HCT116 (cell line): ENCODE results near the gene PPP3R1. TPM values are rescaled to one million over a fixed set of nuclear protein-coding genes. Genes with fewer than 3 reads are reported as not detected.

Experiments
- ATAC-seq: fragments of 200-7000 bp; cut with Tn5 transposase; 2 replicates; pipeline ENCODE4 v1.9.1; 2020; ENCODE audit warnings: mild to moderate bottlenecking, moderate library complexity
- BruUV-seq: library from RNA; stranded (reverse); fragments of 400-500 nt; replicated peaks from 2 replicates; lab custom pipeline; 2021; lab: Mats Ljungman, UMichigan
- CTCF ChIA-PET: fragments of 300-600 bp; sonication (Branson Sonifier 250); formaldehyde crosslinking; loops from one replicate; lab custom pipeline; 2021; ENCODE audit warnings: antibody characterized with exemption; lab: Charles Lee
- POLR2A ChIA-PET: fragments of 300-600, 350-600 bp; sonication (Branson Sonifier 250); formaldehyde crosslinking; loops from one replicate; lab custom pipeline; 2021; ENCODE audit warnings: antibody characterized with exemption; lab: Charles Lee
- RAD21 ChIA-PET, 2 experiments: fragments of 300-600 bp; sonication (Branson Sonifier 250); formaldehyde crosslinking; loops; one replicate each; lab custom pipeline; 2023; ENCODE audit warnings: low total read pairs in 2 of 2; ENCODE audit not compliant: uncharacterized antibody in 2 of 2, unreplicated experiment in 2 of 2, low non-redundant PET in 1 of 2; lab: Charles Lee
- DNase-seq: peaks from one replicate; pipeline ENCODE4 v3.0.0-alpha.2; 2010; ENCODE audit warnings: low read depth, low spot score
- H2AFZ ChIP-seq: fragments of 200-600 bp; shearing (Covaris generic), sonication (generic); 2 replicates; pipeline ENCODE4 v1.6.1; 2017; ENCODE audit warnings: low read depth, mixed run types, mixed read lengths, antibody characterized with exemption, low read length; ENCODE audit not compliant: poor library complexity, severe bottlenecking
- H3K27ac ChIP-seq: 2 replicates; pipeline ENCODE4 v1.5.1; 2012; ENCODE audit warnings: low read depth, low read length
- H3K27me3 ChIP-seq: fragments of 200-600 bp; sonication (generic); 2 replicates; pipeline ENCODE4 v1.6.1; 2016; ENCODE audit warnings: mixed run types, low read length, mixed read lengths; ENCODE audit not compliant: insufficient read depth
- H3K36me3 ChIP-seq, 2 experiments: fragments of 200-500 bp in 1 of 2; fragments of 200-600 bp in 1 of 2; sonication (Bioruptor generic) in 1 of 2; sonication (generic) in 1 of 2; 2 replicates each; pipeline versions ENCODE4 v1.5.1 to v1.6.1; 2014 to 2016; ENCODE audit warnings: low read length in 2 of 2, inconsistent platforms in 1 of 2, mixed read lengths in 1 of 2, mixed run types in 1 of 2; ENCODE audit not compliant: insufficient read depth in 2 of 2, control insufficient read depth in 1 of 2
- H3K4me1 ChIP-seq, 2 experiments: fragments of 200-600 bp in 1 of 2; sonication (generic) in 1 of 2; 2 replicates each; pipeline versions ENCODE4 v1.5.1 to v1.6.1; 2012 to 2017; ENCODE audit warnings: low read length in 2 of 2, inconsistent platforms in 1 of 2, mild to moderate bottlenecking in 1 of 2, mixed read lengths in 1 of 2, mixed run types in 1 of 2, moderate library complexity in 1 of 2; ENCODE audit not compliant: insufficient read depth in 2 of 2, control insufficient read depth in 1 of 2
- H3K4me2 ChIP-seq: fragments of 200-600 bp; sonication (generic); 2 replicates; pipeline ENCODE4 v1.6.1; 2017; ENCODE audit warnings: mixed run types, low read length, mixed read lengths
- H3K4me3 ChIP-seq, 2 experiments: fragments of 200-600 bp in 1 of 2; sonication (generic) in 1 of 2; replicated peaks in 1 of 2; 2 replicates each; pipeline ENCODE4 v1.5.1; 2011 to 2016; ENCODE audit warnings: low read length in 2 of 2, control low read depth in 1 of 2, low read depth in 1 of 2, mild to moderate bottlenecking in 1 of 2, mixed read lengths in 1 of 2, mixed run types in 1 of 2
- H3K79me2 ChIP-seq: fragments of 200-600 bp; sonication (generic); 2 replicates; pipeline ENCODE4 v1.6.1; 2017; ENCODE audit warnings: mild to moderate bottlenecking, mixed run types, low read length, moderate library complexity, mixed read lengths; ENCODE audit not compliant: insufficient read depth
- H3K9ac ChIP-seq: fragments of 200-600 bp; sonication (generic); 2 replicates; pipeline ENCODE4 v1.6.1; 2016; ENCODE audit warnings: low read length, mixed read lengths
- H3K9me2 ChIP-seq: fragments of 200-600 bp; sonication (generic), shearing (Covaris generic); 2 replicates; pipeline ENCODE4 v1.6.1; 2017; ENCODE audit warnings: mixed run types, mild to moderate bottlenecking, moderate library complexity; ENCODE audit not compliant: insufficient read depth
- H3K9me3 ChIP-seq, 2 experiments: fragments of 200-500 bp in 1 of 2; fragments of 200-600 bp in 1 of 2; sonication (Bioruptor generic) in 1 of 2; sonication (generic) in 1 of 2; 2 replicates each; pipeline ENCODE4 v1.6.1; 2014 to 2017; ENCODE audit warnings: low read length in 2 of 2, mixed read lengths in 2 of 2, inconsistent platforms in 1 of 2, low read depth in 1 of 2, mild to moderate bottlenecking in 1 of 2, mixed run types in 1 of 2, moderate library complexity in 1 of 2; ENCODE audit not compliant: control insufficient read depth in 1 of 2, insufficient read depth in 1 of 2
- H4K20me1 ChIP-seq: fragments of 200-600 bp; sonication (generic), shearing (Covaris generic); 2 replicates; pipeline ENCODE4 v1.6.1; 2017; ENCODE audit warnings: mixed run types, mild to moderate bottlenecking, moderate library complexity; ENCODE audit not compliant: insufficient read depth
- ATF3 ChIP-seq: IDR thresholded peaks from 2 replicates; pipeline ENCODE4 v1.6.1; 2012
- CBX3 ChIP-seq: IDR thresholded peaks from 2 replicates; pipeline ENCODE4 v1.6.1; 2012; ENCODE audit warnings: low read depth
- CEBPB ChIP-seq: IDR thresholded peaks from 2 replicates; pipeline ENCODE4 v1.6.1; 2012; ENCODE audit warnings: low read depth
- CTCF ChIP-seq, 3 experiments: fragments of 200-600 bp in 1 of 3; sonication (generic) in 1 of 3; IDR thresholded peaks in 2 of 3; conservative IDR thresholded peaks in 1 of 3; 2 replicates each; pipeline ENCODE4 v1.5.1; 2012 to 2017; ENCODE audit warnings: low read depth in 2 of 3, low read length in 2 of 3, antibody characterized with exemption in 1 of 3, borderline replicate concordance in 1 of 3, control low read depth in 1 of 3, mild to moderate bottlenecking in 1 of 3, mixed read lengths in 1 of 3, mixed run types in 1 of 3, moderate library complexity in 1 of 3; ENCODE audit not compliant: insufficient read depth in 1 of 3
- EZH2 ChIP-seq: fragments of 200-600 bp; sonication (generic); IDR thresholded peaks from 2 replicates; pipeline ENCODE4 v1.6.1; 2017; ENCODE audit warnings: antibody characterized with exemption, mixed run types
- FOSL1 ChIP-seq: IDR thresholded peaks from 2 replicates; pipeline ENCODE4 v1.6.1; 2012; ENCODE audit warnings: low read depth
- POLR2AphosphoS5 ChIP-seq: IDR thresholded peaks from 2 replicates; pipeline ENCODE4 v1.6.1; 2011; ENCODE audit warnings: mild to moderate bottlenecking, low read depth, low read length, moderate library complexity
- RAD21 ChIP-seq: IDR thresholded peaks from 2 replicates; pipeline ENCODE4 v1.6.1; 2012; ENCODE audit warnings: low read depth, mild to moderate bottlenecking
- SIN3A ChIP-seq: IDR thresholded peaks from 2 replicates; pipeline ENCODE4 v1.6.1; 2012; ENCODE audit warnings: low read depth
- SP1 ChIP-seq: IDR thresholded peaks from 2 replicates; pipeline ENCODE4 v1.6.1; 2012; ENCODE audit warnings: low read depth
- SRF ChIP-seq: IDR thresholded peaks from 2 replicates; pipeline ENCODE4 v1.6.1; 2012; ENCODE audit warnings: low read depth
- ZBTB33 ChIP-seq: IDR thresholded peaks from 2 replicates; pipeline ENCODE4 v1.6.1; 2011; ENCODE audit warnings: mild to moderate bottlenecking, low read length, moderate library complexity; ENCODE audit not compliant: insufficient replicate concordance; ENCODE audit errors: extremely low read depth
- intact Hi-C: fragments of 100-400 bp; cut with micrococcal nuclease; formaldehyde crosslinking; loops from 2 replicates; pipeline ENCODE4 v1.10.0; 2022
- total RNA-seq: library from RNA; stranded (reverse); gene quantifications from one replicate; pipeline ENCODE4 v1.2.1, GENCODE V29; 2021; ENCODE audit not compliant: unreplicated experiment

The PPP3R1 gene
- total RNA-seq, 1 experiment from 2014 or later = 69.9 TPM

GRCh38 chr2:68182902-68183301 is 69.4 kb downstream of the PPP3R1 start:
- Histone ChIP-seq H3K4me3 (no peak overlapping the region), H3K79me2 (peaks cover 41% of the 10 kb centered on the region), H3K27ac (no peak overlapping the region), H3K4me1 (no peaks in the 10 kb centered on the region), H4K20me1 (peaks cover 6% of the 10 kb centered on the region; the same call in 1 of the 2 replicates), H3K9me3 (no peaks in the 10 kb centered on the region), H3K9me2 (no peaks in the 10 kb centered on the region), H3K27me3 (no peaks in the 10 kb centered on the region), H3K36me3 (peaks cover 0 to 5% of the 10 kb centered on the region in 2 experiments; a peak in 1 of 4 replicates)
- DNase-seq = no peak
- ChIA-PET POLR2A (no interaction called here), RAD21 (no interaction called here), CTCF (no interaction called here)
- ATAC-seq = no peak
- intact Hi-C loops = no loop called here
- BruUV-seq = no TSS peak
- TF ChIP-seq CTCF (IDR thresholded peaks at IDR 0.05 in 2 of 3, conservative IDR thresholded peaks at IDR 0.05 in 1 of 3; ENCODE audit: borderline replicate concordance in 1 of 3, insufficient read depth in 1 of 3, low read depth in 2 of 3, low read length in 2 of 3) (no peak), ZBTB33 (no peak), SIN3A (no peak), RAD21 (no peak), CEBPB (no peak), ATF3 (no peak), EZH2 (no peak), POLR2AphosphoS5 (no peak), SRF (no peak), FOSL1 (no peak), CBX3 (no peak), SP1 (no peak)
- TF ChIP-seq, all 23 proteins: peak for 0
- Histone ChIP-seq H2AFZ (no peak overlapping the region), H3K4me2 (no peak overlapping the region), H3K9ac (no peak overlapping the region)
